ENCODE data around the gene ERC1.

- TF ChIP-seq CTCF (IDR thresholded peaks at IDR 0.05) = no peak
- TF ChIP-seq POLR2A (IDR thresholded peaks at IDR 0.05) = no peak
These were observed 545.8 kb downstream of the ERC1 start for GRCh38 chr12:1536817-1537216.
